Measurements from ENCODE around the gene GNAZ.

DNA sequence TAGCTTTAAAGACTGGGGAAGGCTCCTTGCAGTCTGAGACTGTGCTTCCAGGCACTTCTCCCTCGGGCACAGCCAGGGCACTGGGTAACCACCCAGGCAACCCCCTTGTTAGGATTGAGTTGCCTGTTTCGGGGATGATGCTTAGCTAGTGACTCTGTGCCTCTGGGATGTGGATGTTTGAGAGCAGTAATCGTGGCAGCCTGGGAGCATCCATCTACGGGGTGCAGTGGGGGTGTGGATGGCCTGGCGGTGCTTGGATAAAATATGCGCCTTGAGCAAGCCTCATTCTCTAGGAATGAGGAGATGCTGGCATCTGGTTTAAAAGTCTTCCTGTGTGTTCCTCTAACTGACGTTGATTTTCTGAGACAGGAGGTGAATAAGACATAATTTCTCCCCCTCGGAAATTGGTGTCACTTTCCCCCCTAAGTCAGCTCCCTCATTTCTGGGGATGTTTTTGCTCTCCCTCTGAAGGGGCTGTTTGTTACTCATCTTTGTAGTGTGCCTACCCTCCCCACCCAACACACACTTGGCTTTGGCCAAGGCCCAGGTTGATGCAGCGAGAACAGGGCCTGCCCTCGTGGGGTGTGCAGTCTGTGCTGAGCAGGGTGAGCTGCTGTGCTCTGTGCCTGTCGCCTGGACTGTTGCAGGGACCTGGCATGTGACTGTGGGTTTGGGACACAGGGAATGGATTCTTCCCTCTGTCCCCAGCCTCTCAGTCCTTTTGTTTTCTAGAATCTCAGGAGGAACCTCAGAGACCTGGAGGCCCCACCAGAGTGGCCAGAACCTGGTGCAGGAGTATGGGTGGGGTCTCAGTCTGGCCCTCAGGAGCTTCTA is 2.0 kb downstream of the GNAZ start:
- TF ChIP-seq POLR2AphosphoS5 (IDR thresholded peaks at IDR 0.05; ENCODE audit: borderline replicate concordance, low read depth, low read length) (no peak), EZH2 (IDR thresholded peaks at IDR 0.05) (no peak), FOXP2 (optimal IDR thresholded peaks at IDR 0.05; ENCODE audit: control extremely low read depth, extremely low read length, insufficient read depth) (no peak)
